ENCODE data around the gene CAPN9.

Gene CAPN9

GRCh38 chr1:230851291-230851691, 104.1 kb downstream of the CAPN9 start:
- no peak for DNase-seq (ENCODE audit: low spot score)
